ES-I3 (cell line): ENCODE data around the gene MAPK1IP1L.

Source experiments
- H3K36me3 ChIP-seq: 2 replicates; pipeline ENCODE4 v1.6.1; 2013; ENCODE audit warnings: mild to moderate bottlenecking, low read length, control low read depth, moderate library complexity; ENCODE audit not compliant: insufficient read depth
- H3K4me1 ChIP-seq: 2 replicates; pipeline ENCODE4 v1.6.1; 2013; ENCODE audit warnings: mild to moderate bottlenecking, control low read depth, low read length; ENCODE audit not compliant: insufficient read depth
- H3K9ac ChIP-seq: 2 replicates; pipeline ENCODE4 v1.6.1; 2013; ENCODE audit warnings: low read depth, mild to moderate bottlenecking, low read length, moderate library complexity
- H3K9me3 ChIP-seq: 2 replicates; pipeline ENCODE4 v1.6.1; 2013; ENCODE audit warnings: mild to moderate bottlenecking, low read length, moderate library complexity; ENCODE audit not compliant: control insufficient read depth, insufficient read depth

Gene MAPK1IP1L

DNA sequence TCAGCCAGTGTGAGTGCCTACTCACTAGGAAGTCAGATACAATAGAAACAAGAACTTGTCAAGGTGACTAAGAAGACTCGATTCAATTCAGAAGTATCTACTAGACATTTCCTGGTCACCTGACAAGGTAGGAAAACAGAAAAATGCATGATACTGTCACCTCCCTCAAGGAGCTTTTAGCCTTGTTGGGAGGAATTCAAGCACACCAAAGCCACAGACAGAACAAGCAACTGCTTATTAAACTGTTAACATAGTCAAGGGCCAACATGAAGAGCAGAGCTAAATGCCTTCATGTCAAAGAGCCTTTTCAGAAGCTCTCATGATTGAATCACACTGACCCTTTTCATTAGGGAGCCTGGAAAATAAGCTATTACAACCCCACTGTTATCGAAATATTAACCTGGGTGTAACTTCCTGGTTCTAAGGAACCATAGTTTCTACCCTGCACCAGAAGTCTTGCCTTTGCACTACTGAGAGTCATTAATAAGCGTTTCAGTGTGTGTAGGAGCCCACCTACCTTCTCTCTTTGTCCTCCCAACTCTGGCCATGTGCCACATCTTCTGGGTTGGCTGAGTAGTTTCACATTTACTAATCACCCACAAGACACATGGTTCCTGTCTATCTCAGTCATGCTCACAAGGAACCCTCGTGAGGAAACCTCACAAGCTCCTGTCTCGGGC, 46.6 kb downstream of the MAPK1IP1L start:
- peaks cover 14% of the 10 kb centered on the region for H3K4me1 ChIP-seq
- H3K9ac ChIP-seq: no peak overlapping the region
- no peaks in the 10 kb centered on the region for H3K9me3 ChIP-seq
- no peaks in the 10 kb centered on the region for H3K36me3 ChIP-seq

DNA sequence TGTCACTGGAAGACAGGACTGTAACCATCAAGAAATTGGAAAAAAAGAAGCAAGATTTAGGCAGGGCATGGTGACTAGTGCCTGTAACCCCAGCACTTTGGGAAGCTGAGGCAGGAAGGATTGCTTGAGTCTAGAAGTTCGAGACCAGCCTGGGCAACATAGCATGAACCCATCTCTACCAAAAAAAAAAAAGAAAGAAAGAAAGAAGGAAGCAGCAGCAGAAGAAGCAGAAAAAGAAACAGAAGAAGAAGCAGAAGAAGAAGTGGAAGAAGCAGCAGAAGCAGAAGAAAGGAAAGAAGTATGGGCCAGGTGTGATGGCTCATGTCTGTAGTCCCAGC, 47.1 kb downstream of the MAPK1IP1L start:
- Histone ChIP-seq H3K36me3 (no peaks in the 10 kb centered on the region), H3K9me3 (no peaks in the 10 kb centered on the region), H3K9ac (no peak overlapping the region), H3K4me1 (peaks cover 18% of the 10 kb centered on the region)

DNA sequence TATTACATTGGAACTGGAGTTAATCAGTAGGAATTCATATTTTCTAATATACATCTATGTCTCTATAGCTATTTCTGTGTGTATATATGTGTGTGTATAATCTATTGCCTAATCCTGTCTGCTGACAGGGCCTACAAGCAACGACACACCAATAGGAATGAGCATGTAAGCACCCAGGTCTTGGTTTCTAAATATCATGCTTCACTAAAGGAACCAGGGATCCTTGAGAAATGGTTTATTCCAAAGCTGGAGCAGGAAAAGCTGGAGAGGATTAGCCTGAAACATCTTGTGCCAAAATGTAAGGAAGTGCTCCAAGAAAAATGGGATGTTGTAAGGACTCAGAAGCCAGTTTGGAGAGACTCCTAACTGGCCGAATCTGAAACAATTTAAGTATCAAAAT, 48.3 kb downstream of the MAPK1IP1L start:
- Histone ChIP-seq H3K36me3 (no peaks in the 10 kb centered on the region), H3K4me1 (peaks cover 25% of the 10 kb centered on the region), H3K9me3 (no peaks in the 10 kb centered on the region; the same call in 1 of the 2 replicates), H3K9ac (no peak overlapping the region)

DNA sequence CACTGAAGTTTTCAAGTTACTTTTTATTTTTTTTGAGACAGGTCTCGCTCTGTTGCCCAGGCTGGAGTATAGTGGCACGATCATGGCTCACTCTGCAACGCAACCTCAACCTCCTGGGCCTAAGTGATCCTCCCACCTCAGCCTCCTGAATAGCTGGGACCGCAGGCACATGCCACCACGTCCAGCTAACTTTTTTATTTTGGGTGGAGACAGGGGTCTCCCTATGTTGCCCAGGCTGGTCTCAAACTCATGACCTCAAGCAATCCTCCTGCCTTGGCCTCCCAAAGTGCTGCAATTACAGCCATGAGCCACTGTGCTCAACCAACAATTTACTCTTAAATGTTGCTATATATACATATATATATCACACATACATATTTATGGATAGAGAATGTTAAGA, 50.3 kb downstream of the MAPK1IP1L start:
- Histone ChIP-seq H3K9me3 (no peaks in the 10 kb centered on the region; the same call in 1 of the 2 replicates), H3K36me3 (no peaks in the 10 kb centered on the region), H3K4me1 (peaks cover 24% of the 10 kb centered on the region), H3K9ac (no peak overlapping the region)

DNA sequence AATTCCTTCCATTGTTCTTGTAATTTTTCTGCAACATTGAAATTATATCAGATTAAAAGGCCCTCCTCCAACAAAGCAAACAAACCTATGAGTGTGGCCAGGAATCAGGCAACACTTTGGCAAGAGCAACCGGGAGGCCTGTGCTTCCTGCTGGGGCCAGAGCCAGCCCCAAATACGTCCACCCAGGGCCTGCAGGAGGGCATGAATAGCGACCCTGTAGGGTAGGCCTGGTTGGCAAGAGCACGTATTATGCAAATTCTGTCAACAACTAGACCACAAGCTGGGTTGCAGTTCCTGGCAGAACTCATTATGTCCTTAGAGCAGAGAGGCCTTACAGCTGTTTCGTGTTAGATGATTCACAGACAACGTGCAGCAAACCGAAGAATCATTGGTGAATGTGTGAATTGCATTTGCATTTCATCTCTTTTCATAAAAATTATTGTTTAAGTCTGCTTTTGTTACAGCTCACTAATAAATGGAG, 50.7 kb downstream of the MAPK1IP1L start:
- no peak overlapping the region for H3K9ac ChIP-seq
- H3K9me3 ChIP-seq: no peaks in the 10 kb centered on the region; the same call in 1 of the 2 replicates
- H3K4me1 ChIP-seq: peaks cover 20% of the 10 kb centered on the region

DNA sequence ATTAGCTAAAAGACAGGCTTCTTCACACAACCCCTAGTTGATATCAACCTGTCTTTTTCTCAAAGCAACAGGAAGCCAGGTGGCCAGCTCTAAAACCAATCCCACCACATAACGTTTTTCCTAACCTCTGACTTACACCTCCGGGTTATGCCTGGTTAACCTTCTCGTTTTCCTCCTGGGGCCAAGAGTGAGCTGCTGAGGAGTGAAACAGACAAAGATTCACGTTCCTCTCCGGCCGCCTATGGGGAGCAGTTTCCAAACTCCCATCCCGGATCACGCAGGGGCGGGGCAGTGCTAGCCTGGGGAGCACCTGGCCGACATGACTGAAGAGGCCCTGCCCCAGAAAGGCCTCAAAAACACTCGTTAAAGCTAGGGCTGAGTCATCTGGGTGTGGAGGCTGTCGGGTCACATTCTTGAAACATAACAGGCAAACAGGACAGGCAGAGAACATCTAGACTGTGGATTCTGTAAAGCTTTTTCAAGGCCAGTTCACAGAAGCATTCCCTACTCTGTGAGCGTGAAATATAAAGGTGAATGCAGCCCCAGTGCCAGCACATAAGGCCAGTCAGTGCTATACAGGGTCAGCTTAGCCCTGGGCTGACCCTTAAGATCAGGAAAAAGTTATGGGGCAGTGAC, 51.7 kb downstream of the MAPK1IP1L start:
- no peaks in the 10 kb centered on the region; the same call in 1 of the 2 replicates for H3K9me3 ChIP-seq
- no peaks in the 10 kb centered on the region for H3K36me3 ChIP-seq
- H3K4me1 ChIP-seq: peaks cover 29% of the 10 kb centered on the region
- peak overlapping the region; percentile 23 for H3K9ac ChIP-seq

More for the DNA sequence above, 50.7 kb downstream of the MAPK1IP1L start:
- H3K36me3 ChIP-seq: no peaks in the 10 kb centered on the region

DNA sequence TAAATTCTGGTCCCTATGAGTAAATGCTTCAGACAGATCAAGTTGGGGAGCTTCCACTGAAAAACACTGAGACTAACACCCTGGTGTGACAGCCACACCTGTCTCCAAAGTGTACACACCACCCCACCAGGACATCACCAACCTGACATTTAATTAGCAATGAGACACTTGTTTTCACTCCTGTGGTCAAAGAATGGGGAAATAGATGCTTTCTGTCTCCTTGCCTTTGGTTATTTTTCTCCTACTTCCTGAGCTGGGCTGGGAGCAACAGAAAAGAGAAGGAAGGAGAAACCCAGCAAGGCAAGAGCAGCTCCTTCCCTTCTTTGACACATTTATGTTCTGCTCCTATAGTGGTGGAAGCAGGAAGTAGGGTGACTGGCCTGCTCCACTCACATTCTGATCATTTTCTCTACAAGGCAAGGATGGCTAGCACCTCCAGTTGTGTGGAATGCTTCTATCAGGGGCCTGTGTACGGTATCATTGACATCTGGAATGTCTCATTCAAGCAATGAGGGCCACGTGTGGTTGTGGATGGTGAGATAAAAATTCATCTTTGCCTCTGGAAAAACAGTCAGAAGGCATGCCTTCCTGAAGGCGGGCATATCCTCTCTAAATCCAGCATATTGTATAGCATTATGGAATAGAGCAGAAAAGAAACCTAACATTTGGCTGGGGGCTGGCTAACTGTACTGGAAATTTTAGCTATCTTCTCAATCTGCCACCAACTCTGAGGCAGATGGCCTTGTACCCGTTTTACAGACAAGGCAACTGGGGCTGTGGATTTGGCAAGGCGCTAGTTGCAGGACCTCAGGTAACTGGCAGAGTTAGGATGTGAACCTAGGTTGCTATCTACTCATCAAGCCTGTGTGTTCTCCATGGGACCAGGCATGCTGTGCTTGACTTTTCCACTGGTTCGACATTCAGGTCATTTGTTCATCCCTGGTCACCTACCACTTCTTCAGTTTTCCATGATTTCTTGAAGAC, 52.8 kb downstream of the MAPK1IP1L start:
- H3K4me1 ChIP-seq: peaks cover 31% of the 10 kb centered on the region
- H3K36me3 ChIP-seq: no peaks in the 10 kb centered on the region
- no peaks in the 10 kb centered on the region; the same call in 1 of the 2 replicates for H3K9me3 ChIP-seq
- H3K9ac ChIP-seq: no peak overlapping the region

DNA sequence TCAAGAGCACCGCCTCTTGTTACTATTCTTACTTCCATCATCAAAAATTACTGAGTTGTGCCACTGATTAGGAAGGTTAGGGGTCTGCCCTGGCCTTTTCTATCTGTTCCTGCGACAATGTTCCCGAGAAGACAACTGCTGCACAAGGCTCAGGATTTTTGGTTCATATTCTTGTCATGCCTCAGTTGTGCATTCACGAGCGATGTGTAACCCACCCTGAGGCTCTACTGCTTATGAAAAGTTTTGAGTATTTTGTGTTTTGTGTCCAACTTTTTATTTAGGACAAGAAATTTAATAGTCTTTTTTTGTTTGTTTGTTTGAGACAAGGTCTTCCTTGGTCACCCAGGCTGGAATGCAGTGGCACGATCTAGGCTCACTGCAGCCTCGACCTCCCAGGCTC, 54.5 kb downstream of the MAPK1IP1L start:
- Histone ChIP-seq H3K36me3 (no peaks in the 10 kb centered on the region), H3K9me3 (no peaks in the 10 kb centered on the region; the same call in 1 of the 2 replicates), H3K4me1 (peaks cover 31% of the 10 kb centered on the region), H3K9ac (no peak overlapping the region)

DNA sequence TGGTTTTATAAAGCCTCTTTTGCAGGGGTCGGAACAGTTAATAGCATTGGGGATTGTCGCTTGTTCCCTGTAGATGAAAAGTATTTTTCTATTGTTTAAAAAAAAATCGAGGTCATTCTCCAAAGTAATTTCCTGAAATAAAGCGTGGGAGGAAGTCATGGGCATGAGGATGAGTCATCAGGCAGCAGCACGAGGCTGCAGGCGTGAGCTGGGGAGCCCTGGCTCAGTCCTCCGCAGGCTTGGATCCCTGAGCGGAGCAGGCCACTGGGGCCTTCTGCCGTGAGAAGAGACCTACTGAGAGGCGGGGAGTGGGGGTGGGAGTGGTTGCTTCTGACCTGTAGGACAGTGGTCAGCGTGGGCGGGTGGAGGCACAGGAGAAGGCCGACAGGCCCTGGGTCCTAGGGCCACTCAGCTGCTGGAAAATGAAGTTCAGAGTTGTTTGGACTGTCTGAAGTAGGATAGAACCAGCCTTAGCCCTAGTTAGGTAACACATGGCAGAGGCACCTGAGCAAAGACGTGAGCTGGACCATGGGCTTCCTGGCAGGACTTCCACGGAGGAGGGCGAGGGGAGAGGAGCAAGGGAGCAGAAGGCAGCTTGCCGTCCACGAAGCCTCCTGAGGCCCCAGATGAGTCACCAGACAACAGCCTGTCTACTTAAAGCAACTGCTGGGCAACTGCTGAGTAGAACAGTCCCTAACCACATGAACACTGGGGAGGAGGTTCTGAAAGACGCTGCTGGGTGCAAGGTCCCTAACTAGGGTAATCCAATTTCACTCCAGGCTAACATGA, 56.5 kb downstream of the MAPK1IP1L start:
- Histone ChIP-seq H3K4me1 (peaks cover 21% of the 10 kb centered on the region), H3K9ac (no peak overlapping the region), H3K36me3 (no peaks in the 10 kb centered on the region), H3K9me3 (no peaks in the 10 kb centered on the region; the same call in 1 of the 2 replicates)

DNA sequence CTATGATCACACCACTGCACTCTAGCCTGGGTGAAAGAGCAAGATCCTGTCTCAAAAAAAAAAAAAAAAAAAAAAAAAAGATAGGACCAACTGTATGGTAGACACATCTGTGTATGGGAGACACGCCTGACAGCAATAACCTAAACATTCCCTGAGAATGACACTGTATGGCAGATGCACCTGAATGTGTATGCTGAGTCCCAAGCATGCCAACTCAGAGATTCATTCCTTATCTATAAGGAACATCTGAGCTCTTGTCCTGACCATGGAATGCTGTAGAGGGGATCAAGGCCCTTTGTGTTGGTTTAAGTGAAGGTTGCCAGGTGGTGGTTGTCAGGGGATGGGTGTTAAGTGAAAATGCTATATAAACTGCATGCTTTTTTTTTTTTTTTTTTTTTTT, 58.4 kb downstream of the MAPK1IP1L start:
- Histone ChIP-seq H3K9me3 (no peaks in the 10 kb centered on the region), H3K9ac (no peak overlapping the region), H3K36me3 (no peaks in the 10 kb centered on the region), H3K4me1 (peaks cover 11% of the 10 kb centered on the region)

DNA sequence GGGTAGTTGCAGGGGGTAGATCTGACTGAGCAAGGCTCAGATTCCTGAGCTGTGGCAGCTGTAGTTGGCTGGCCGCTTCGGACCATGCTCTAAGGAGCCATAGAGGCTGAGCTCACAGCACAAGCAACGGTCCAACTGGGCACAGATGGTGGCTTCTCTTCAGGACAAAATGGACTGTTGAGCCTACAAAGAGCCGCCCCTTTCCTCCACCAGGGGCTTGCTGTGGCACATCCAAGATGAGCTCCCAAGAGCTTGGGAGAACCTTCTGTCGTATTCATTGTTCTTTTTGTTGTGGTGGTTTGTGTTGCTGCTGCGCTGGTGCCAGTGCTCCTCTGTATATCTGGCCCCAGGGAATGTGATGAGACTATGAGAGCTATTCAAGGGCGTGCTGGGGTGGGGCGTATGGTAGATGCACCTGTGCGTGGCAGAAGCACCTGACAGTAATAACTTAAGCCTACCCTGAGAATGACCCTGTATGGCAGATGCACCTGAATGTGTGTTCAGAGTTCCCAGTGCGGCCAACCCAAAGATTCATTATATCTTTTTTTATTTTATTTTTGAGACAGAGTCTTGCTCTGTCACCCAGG, 59.8 kb downstream of the MAPK1IP1L start:
- H3K9me3 ChIP-seq: no peaks in the 10 kb centered on the region
- peaks cover 11% of the 10 kb centered on the region for H3K4me1 ChIP-seq
- no peaks in the 10 kb centered on the region for H3K36me3 ChIP-seq
- no peak overlapping the region for H3K9ac ChIP-seq

DNA sequence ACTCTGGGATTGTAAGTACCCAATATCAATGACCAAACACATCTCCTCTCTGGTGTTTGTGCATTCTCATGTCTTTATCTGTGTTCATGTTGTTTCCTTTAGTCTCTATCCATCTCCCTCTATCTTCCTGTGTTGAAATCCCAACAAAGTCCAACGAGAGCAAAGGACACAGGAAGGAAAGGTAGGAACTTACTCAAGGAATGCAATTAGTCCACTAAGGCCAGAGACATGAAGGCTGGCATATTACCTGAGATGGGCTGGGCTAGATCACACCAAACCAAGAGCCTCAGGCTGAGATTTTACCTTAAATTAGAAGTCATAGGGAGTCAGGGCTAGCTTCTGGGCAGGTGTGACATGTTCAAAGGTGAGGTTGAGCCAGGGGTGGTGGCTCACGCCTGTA, 63.3 kb downstream of the MAPK1IP1L start:
- Histone ChIP-seq H3K36me3 (no peaks in the 10 kb centered on the region), H3K9me3 (no peaks in the 10 kb centered on the region), H3K4me1 (peaks cover 5% of the 10 kb centered on the region; the same call in 1 of the 2 replicates)

DNA sequence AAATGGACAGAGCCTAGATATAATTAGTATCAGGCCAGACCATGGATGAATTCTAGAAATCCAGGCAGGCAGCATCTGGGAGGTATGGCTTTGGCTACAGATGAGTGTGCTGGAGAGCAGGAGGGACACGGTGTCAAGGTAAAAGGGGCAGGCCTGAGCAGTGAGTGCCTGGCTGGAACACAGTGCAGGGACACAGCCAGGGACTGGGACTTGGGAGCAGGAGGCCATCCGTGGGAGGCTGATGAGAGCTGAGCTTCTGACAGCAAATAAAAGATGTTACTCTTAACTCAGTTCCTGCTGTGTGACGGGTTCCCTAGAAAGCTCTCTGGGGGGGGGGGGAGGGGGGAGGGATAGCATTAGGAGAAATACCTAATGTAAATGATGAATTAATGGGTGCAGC, 64.0 kb downstream of the MAPK1IP1L start:
- no peaks in the 10 kb centered on the region for H3K36me3 ChIP-seq
- H3K9me3 ChIP-seq: no peaks in the 10 kb centered on the region
- H3K9ac ChIP-seq: no peak overlapping the region
- H3K4me1 ChIP-seq: peaks cover 5% of the 10 kb centered on the region; the same call in 1 of the 2 replicates

More for the DNA sequence above, 63.3 kb downstream of the MAPK1IP1L start:
- no peak overlapping the region for H3K9ac ChIP-seq
